GM21576 (cell line): Measurements from ENCODE around the gene CYP3A4.
"Not testable (repeated sequence)": the region's sequence is repeated elsewhere in the genome, so short reads cannot be mapped to it uniquely, and the experiment has no call there.

Experiments used
- ATAC-seq: cut with Tn5 transposase; IDR thresholded peaks from one replicate; pipeline ENCODE4 v1.9.1; 2021; ENCODE audit warnings: mild to moderate bottlenecking, moderate library complexity; ENCODE audit not compliant: unreplicated experiment

The CYP3A4 gene

DNA sequence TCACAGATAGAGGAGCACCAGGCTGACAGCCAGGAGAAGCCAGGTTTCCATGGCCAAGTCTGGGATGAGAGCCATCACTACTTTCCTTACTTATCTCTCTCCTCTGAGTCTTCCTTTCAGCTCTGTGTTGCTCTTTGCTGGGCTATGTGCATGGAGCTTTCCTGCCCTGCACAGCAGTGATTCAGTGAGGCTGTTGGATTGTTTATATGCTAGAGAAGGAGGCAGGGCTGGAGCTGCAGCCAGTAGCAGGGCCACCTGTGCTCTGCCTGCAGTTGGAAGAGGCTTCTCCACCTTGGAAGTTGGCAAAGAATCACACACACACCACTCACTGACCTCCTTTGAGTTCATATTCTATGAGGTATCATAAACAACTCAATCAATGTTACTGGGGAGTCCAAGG is at the start of gene CYP3A4:
Gene CYP3A4, minus strand, starts transcription at position 178 of the 400 bp plus-strand sequence. Its CDS starts 103 bp downstream, at position 75.
- ATAC-seq: no peak

GRCh38 chr7:99833289-99833877 is 49.4 kb upstream of the CYP3A4 start:
- ATAC-seq: no peak

DNA sequence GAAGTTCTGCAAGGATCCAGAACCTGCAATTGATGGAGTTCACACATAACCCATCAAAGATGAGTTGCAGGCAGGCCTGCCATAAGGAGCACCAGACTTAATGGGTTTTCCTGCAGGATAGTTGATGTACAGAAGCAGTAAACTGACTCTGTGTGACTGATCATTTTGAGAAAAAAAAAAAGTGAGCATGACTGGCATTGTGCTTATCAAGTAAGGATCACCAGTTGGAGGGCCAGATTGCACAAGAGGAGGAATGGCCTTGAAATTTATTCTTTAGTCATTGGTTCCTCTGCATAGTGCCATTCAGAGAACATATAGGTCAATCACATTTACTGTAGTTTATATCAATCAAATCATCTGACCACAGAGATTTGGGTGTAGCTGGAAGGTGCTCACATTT is 47.6 kb upstream of the CYP3A4 start:
- ATAC-seq: no peak

- ATAC-seq: no peak
Observed at GRCh38 chr7:99829524-99830160, 45.7 kb upstream of the CYP3A4 start.

DNA sequence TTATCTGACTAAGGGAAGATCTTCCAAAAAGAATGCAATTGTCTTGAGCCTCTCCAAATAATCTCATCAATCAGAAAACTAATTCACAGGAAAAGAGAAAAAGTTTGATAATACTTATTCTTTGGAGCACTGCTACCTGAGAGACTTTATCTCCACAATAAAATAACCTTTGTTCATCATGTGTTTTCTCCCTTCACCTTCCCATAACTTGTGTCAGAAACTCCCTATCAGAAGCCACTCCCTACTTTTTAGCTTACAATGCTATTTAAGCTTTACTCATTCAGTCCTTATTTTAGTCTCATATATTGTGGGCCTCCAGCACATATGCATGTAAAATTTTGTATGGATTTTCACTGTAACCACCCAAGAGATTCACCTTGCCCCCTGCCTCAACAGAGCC is 44.8 kb upstream of the CYP3A4 start:
- no peak for ATAC-seq

- no peak for ATAC-seq
Observed at GRCh38 chr7:99827040-99827778, 43.2 kb upstream of the CYP3A4 start.

- no peak for ATAC-seq
Observed at GRCh38 chr7:99825873-99826272, 41.9 kb upstream of the CYP3A4 start.

DNA sequence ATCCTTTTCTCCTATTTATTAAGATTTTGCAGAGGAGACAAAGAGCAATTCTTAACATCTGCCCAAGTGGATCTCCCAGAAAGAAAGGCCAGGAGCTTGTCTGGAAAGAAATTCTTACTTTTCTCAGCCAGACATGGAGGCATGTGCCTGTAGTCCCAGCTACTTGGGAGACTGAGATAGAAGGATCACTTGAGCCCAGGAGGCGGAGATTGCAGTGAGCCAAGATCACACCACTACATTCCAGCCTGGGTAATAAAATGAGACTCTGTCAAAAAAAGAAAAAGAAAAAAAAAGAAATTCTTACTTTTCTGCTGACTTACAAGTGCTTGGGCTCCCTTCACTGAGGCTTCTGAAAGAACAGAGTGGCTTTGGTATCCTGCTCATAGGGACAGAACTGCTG is 41.5 kb upstream of the CYP3A4 start:
- no peak for ATAC-seq

DNA sequence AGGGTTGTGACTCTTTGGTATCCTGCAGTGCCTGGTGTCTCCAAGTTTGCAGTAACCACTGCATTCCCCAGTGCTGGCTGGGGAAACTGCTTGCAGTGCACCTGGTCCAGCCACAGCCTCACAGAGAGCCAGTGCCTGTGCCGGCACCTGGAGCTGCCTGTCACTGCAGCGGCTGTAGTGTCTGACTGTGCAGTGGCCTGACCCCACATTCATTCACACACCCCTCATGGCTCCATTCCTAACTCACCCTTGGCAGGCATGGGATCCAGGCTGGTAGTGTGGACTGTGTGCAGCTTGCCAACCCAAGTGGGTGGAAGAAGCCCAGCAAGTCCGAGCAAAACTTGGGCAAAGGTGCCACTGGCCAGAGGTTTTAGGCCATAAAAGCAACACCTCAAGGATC is 40.1 kb upstream of the CYP3A4 start:
- ATAC-seq: no peak

DNA sequence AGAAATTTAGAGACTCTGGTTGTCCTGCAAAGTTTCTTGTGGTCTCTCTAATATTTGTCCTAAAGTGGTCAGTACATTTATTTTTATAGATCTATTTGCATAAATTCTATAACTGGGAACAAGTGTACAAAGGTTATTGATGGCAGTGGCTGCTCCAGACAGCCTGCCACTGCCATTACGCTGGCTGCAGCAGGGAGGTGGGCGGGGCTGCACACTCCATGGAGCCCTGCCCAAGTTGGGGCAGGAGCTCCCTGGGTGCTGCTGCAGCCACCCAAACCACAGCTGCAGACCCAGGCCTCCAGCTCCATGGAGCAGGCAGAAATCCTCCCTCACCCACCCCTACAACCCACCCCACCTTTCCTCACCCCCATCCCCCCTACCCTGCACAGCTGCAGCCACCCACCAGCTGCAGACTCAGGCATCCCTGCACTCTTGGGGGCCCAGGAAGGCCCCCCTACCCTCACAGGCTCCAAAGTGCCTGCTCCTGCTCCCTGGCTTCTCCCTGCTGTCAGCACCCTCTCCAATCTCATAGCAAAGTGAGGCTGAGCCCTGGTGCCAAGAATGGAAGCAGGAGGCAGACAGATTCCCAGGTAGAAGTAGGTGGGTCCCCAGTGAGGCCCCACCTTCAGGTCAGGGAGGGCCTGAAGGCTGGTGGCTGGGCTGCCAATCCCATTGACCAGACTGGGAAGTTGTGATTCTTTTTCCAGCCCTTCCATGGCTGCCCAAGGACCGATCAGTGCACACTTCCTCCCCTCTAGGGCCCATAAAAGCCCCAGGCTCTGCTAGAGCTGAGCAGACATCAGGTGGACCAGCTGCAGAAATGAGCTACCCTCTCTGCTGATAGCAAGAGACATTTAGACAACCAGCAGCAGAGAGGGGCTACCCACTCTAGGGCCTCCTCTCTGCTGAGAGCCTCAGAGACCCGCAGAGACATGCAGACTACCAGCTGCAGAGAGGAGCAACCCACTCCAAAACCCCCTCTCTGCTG is 39.0 kb upstream of the CYP3A4 start:
- no peak for ATAC-seq

- no peak for ATAC-seq
Observed at GRCh38 chr7:99820408-99821027, 36.5 kb upstream of the CYP3A4 start.

GRCh38 chr7:99808766-99809165 is 24.8 kb upstream of the CYP3A4 start:
- no peak for ATAC-seq

- no peak for ATAC-seq
Observed at GRCh38 chr7:99806839-99807478, 23.0 kb upstream of the CYP3A4 start.

DNA sequence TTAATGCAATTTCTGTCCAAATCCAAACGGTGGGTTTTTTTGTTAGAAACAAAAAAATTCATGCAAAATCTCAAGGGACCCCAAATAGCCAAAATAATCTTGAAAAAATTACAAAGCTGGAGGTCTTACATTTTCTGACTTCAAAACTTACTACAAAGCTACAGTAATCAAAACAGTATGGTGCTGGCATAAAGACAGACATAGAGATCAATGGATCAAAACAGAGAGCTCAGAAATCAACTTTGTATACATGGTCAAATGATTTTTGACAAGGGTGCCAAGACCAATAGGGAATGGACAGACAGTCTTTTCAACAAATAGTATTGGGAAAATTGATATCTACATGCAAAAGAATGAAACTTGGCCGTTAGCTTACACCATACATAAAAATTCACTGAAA is 21.7 kb upstream of the CYP3A4 start:
- ATAC-seq: no peak

DNA sequence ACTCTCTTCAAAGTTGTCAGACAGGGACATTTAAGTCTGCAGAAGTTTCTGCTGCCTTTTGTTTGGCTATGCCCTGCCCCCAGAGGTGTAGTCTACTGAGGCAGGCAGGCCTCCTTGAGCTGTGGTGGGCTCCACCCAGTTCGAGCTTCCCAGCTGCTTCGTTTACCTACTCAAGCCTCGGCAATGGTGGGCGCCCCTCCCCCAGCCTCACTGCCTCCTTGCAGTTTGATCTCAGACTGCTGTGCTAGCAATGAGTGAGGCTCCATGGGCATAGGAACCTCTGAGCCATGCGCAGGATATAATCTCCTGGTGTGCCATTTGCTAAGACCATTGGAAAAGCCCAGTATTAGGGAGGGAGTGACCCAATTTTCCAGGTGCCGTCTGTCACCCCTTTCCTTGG is 19.1 kb upstream of the CYP3A4 start:
- not testable (repeated sequence) for ATAC-seq

DNA sequence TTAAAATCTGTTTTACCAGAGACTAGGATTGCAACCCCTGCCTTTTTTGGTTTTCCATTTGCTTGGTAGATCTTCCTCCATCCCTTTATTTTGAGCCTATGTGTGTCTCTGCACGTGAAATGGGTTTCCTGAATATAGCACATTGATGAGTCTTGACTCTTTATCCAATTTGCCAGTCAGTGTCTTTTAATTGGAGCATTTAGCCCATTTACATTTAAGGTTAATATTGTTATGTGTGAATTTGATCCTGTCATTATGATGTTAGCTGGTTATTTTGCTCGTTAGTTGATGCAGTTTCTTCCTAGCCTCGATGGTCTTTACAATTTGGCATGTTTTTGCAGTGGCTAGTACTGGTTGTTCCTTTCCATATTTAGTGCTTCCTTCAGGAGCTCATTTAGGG is 17.4 kb upstream of the CYP3A4 start:
- ATAC-seq: not testable (repeated sequence)

DNA sequence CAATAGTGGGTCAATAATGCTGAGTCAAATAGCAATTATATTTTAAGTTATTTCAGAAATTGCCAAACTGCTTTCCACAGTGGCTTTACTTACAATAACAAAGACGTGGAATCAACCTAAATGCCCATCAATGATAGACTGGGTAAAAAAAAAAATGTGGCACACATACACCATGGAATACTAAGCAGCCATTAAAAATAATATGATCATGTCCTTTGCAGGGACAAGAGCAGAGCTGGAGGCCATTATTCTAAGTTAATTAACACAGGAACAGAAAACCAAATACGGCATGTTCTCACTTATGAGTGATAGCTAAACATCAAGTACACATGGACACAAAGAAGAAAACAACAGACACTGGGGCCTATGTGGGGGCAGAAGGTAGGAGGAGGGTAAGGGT is 15.0 kb upstream of the CYP3A4 start:
- no peak for ATAC-seq

DNA sequence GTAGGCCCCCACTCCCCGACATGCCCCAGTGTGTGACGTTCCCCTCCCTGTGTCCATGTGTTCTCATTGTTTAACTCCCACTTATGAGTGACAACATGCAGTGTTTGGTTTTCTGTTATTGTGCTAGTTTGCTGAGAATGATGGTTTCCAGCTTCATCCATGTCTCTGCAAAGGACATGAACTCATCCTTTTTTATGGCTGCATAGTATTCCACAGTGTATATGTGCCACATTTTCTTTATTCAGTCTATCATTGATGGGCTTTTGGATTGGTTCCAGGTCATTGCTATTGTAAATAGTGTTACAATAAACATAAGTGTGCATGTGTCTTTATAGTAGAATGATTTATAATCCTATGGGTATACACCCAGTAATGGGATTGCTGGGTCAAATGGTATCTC is 11.9 kb upstream of the CYP3A4 start:
- not testable (repeated sequence) for ATAC-seq

DNA sequence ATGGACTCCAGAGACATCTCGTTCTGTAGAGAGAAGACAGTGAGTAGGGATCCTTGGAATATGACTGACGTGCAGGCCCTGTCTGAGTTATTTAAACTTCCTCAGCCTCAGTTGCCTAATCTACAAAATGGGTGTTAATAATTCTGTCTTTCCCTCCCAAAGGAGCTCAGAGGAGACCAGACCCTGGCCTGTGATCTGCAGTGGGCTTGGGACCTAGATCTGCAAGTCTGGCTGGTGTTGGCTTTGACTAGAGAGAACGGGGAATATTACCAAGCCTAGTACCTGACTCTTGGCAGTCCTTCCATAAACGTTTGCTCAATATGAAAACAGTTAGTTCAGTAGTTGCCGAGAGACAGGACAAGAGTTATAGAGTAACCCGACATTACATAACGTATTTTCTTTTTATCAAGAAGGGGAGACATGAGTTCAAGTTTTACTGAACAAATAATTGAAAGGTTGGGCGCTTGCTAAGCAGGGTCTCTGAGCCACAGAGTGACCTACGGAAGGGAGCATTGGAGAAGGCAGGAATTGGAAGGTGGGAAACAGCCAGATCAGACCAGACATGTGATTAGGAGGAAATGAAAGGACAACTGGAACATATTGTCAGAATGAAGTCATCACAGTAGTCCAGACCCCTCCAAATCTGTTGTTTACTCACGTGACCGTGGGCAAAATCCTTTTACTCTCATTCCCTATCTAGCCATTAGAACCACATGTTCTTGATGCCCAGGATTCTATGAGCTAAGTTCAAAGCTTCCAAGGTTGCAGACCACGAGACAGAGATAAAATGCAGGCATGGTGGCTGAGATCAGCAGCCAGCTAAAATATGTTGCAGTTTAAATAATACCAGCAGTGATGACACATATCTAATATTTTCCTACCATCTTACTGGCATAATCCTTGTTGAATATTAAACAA is 10.9 kb upstream of the CYP3A4 start:
- ATAC-seq: no peak
